Epithelial cell of proximal tubule (primary cell): Measurements from ENCODE around the gene ZDHHC6. TPM values are rescaled to one million over a fixed set of nuclear protein-coding genes. Genes with fewer than 3 reads are reported as not detected.
"Not testable (repeated sequence)": the region's sequence is repeated elsewhere in the genome, so short reads cannot be mapped to it uniquely, and the experiment has no call there.

ENCODE experiments used
- DNase-seq: peaks from one replicate; pipeline ENCODE4 v3.0.0-alpha.2; 2011; ENCODE audit warnings: low read depth
- H3K4me3 ChIP-seq: 2 replicates; pipeline ENCODE4 v1.5.1; 2011; ENCODE audit warnings: low read depth, mild to moderate bottlenecking, low read length
- CTCF ChIP-seq: conservative IDR thresholded peaks from 2 replicates; pipeline ENCODE4 v1.5.1; 2012; ENCODE audit warnings: low read depth, mild to moderate bottlenecking, low read length
- total RNA-seq: library from RNA; depleted of rRNA; stranded (reverse); fragments of >200 nt; gene quantifications from 2 replicates; pipeline ENCODE4 v1.2.3, GENCODE V29; 2015

Gene ZDHHC6
- total RNA-seq, 1 donor from 2014 or later, result 17.5 TPM

GRCh38 chr10:112475575-112476218, 29.0 kb upstream of the ZDHHC6 start:
- no peak overlapping the region for H3K4me3 ChIP-seq
- no peak for DNase-seq
- peak; percentile 63 for TF ChIP-seq CTCF

- TF ChIP-seq CTCF, result peak; percentile 68
- no peak overlapping the region for H3K4me3 ChIP-seq
- peak; percentile 25 for DNase-seq
Measured at GRCh38 chr10:112471878-112472487, 25.3 kb upstream of the ZDHHC6 start.

- H3K4me3 ChIP-seq, result no peak overlapping the region
- TF ChIP-seq CTCF, result no peak
- DNase-seq, result no peak
Measured at GRCh38 chr10:112467541-112468075, 20.9 kb upstream of the ZDHHC6 start.

GRCh38 chr10:112466802-112467201, 20.1 kb upstream of the ZDHHC6 start:
- no peak for TF ChIP-seq CTCF
- DNase-seq, result no peak
- no peak overlapping the region for H3K4me3 ChIP-seq

GRCh38 chr10:112465299-112465883, 18.7 kb upstream of the ZDHHC6 start:
- no peak overlapping the region for H3K4me3 ChIP-seq
- no peak for DNase-seq
- TF ChIP-seq CTCF, result no peak

- H3K4me3 ChIP-seq, DNase-seq: not testable (repeated sequence)
Measured at GRCh38 chr10:112464074-112464473, 17.4 kb upstream of the ZDHHC6 start.

GRCh38 chr10:112461029-112461887, 14.5 kb upstream of the ZDHHC6 start:
- no peak for DNase-seq
- no peak for TF ChIP-seq CTCF
- no peak overlapping the region for H3K4me3 ChIP-seq
